NCI-H146 treated with DMSO at 0.1 percent for 48 hours (cell line): ENCODE data around the gene FGGY.

Experiments
- DNase-seq: peaks from one replicate; lab custom pipeline; 2025; ENCODE audit not compliant: unreplicated experiment; lab: John Stamatoyannopoulos, UW

The FGGY gene

GRCh38 chr1:59378621-59379370 is 81.9 kb downstream of the FGGY start:
- no peak for DNase-seq

GRCh38 chr1:59379371-59379728 is 82.5 kb downstream of the FGGY start:
- DNase-seq = no peak

- no peak for DNase-seq
These were observed 87.1 kb downstream of the FGGY start for GRCh38 chr1:59383963-59384362.

GRCh38 chr1:59384443-59384842 is 87.5 kb downstream of the FGGY start:
- DNase-seq = peak; percentile 78

GRCh38 chr1:59388191-59388590 is 91.3 kb downstream of the FGGY start:
- DNase-seq = no peak

GRCh38 chr1:59389847-59390246 is 93.0 kb downstream of the FGGY start:
- DNase-seq = no peak

GRCh38 chr1:59390307-59390706 is 93.4 kb downstream of the FGGY start:
- DNase-seq = no peak

- DNase-seq = no peak
These were observed 94.6 kb downstream of the FGGY start for GRCh38 chr1:59391212-59392179.

GRCh38 chr1:59393211-59394180 is 96.6 kb downstream of the FGGY start:
- DNase-seq = peak; percentile 20

GRCh38 chr1:59394706-59395425 is 98.0 kb downstream of the FGGY start:
- DNase-seq = no peak

- DNase-seq = no peak
These were observed 99.5 kb downstream of the FGGY start for GRCh38 chr1:59396387-59396786.

- DNase-seq = no peak
These were observed 100.4 kb downstream of the FGGY start for GRCh38 chr1:59397139-59397858.

GRCh38 chr1:59399642-59400041 is 102.7 kb downstream of the FGGY start:
- DNase-seq = no peak

- no peak for DNase-seq
These were observed 104.7 kb downstream of the FGGY start for GRCh38 chr1:59401581-59401980.

GRCh38 chr1:59404796-59405195 is 107.9 kb downstream of the FGGY start:
- no peak for DNase-seq

- DNase-seq = no peak
These were observed 109.7 kb downstream of the FGGY start for GRCh38 chr1:59406437-59407164.

- no peak for DNase-seq
These were observed 111.8 kb downstream of the FGGY start for GRCh38 chr1:59408608-59409240.

- no peak for DNase-seq
These were observed 112.7 kb downstream of the FGGY start for GRCh38 chr1:59409549-59409948.

GRCh38 chr1:59409986-59410385 is 113.1 kb downstream of the FGGY start:
- DNase-seq = no peak
